ENCODE measurements around the gene POU2AF2.

DNA sequence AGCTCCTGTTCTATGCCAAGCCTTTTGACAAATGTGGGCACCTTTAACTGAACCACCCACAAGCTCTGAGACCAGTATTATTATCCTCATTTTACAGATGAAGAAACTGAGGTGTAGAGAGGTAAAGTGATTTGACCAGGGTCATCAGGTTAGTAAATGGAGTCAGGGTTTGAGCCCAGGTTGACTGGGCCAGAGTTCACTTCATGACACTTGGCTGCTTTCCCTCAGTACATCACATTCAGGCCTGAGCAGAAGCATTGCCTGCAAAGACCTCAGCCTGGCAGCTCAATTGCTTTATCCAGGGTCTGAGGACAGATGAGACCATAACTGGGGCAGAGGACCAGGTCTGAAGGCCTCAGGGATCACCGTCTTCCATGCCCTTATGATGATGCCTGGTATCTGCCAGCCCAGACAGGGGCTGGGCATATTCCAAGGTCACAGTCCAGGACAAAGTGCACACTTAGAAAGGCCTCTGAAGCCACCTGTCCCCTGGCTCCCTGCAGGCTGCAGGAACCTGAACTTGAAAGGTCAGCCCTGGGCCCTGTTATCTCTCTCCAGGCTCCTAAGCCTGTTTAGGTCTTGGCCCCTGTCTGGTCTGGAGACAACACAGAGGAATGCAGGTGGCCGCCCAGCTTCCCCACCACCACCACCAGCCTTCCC, 84.8 kb downstream of the POU2AF2 start:
- TF ChIP-seq ESRRA (IDR thresholded peaks at IDR 0.05; ENCODE audit: borderline replicate concordance, low read length), result no peak
- TF ChIP-seq CTCF (IDR thresholded peaks at IDR 0.05), result no peak
- TF ChIP-seq POLR2A (IDR thresholded peaks at IDR 0.05; ENCODE audit: low read length), result no peak
- no peak for TF ChIP-seq EP300 (IDR thresholded peaks at IDR 0.05)
- no peak for TF ChIP-seq MAZ (IDR thresholded peaks at IDR 0.05; ENCODE audit: borderline replicate concordance, low read depth, low read length)
- TF ChIP-seq, protein P1, sequence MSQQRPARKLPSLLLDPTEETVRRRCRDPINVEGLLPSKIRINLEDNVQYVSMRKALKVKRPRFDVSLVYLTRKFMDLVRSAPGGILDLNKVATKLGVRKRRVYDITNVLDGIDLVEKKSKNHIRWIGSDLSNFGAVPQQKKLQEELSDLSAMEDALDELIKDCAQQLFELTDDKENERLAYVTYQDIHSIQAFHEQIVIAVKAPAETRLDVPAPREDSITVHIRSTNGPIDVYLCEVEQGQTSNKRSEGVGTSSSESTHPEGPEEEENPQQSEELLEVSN (IDR thresholded peaks at IDR 0.05; ENCODE audit: borderline replicate concordance, low read depth), result no peak
- no peak for TF ChIP-seq MAFK (IDR thresholded peaks at IDR 0.05; ENCODE audit: partially characterized antibody)
- no peak for TF ChIP-seq RCOR1 (IDR thresholded peaks at IDR 0.05; ENCODE audit: low read depth, low read length)
